Measurements from ENCODE around the gene MS4A4E. TPM values are rescaled to one million over a fixed set of nuclear protein-coding genes. Genes with fewer than 3 reads are reported as not detected.

MS4A4E gene
- total RNA-seq, 1 donor from 2014 or later, result not detected

GRCh38 chr11:60175860-60176275 lies 67.1 kb downstream of the MS4A4E start:
- no peak for TF ChIP-seq CTCF (conservative IDR thresholded peaks at IDR 0.05; ENCODE audit: low read depth, low read length)
- no peak overlapping the region for H3K4me3 ChIP-seq (ENCODE audit: low read depth, low read length)
- no peak for DNase-seq (ENCODE audit: low read depth)

GRCh38 chr11:60172011-60172410 lies 70.9 kb downstream of the MS4A4E start:
- no peak for DNase-seq (ENCODE audit: low read depth)
- H3K4me3 ChIP-seq (ENCODE audit: low read depth, low read length), result no peak overlapping the region

GRCh38 chr11:60170566-60170965 lies 72.4 kb downstream of the MS4A4E start:
- no peak overlapping the region for H3K4me3 ChIP-seq (ENCODE audit: low read depth, low read length)
- TF ChIP-seq CTCF (conservative IDR thresholded peaks at IDR 0.05; ENCODE audit: low read depth, low read length), result no peak
- no peak for DNase-seq (ENCODE audit: low read depth)

More at GRCh38 chr11:60172011-60172410, 70.9 kb downstream of the MS4A4E start:
- TF ChIP-seq CTCF (conservative IDR thresholded peaks at IDR 0.05; ENCODE audit: low read depth, low read length), result no peak

- TF ChIP-seq CTCF (conservative IDR thresholded peaks at IDR 0.05; ENCODE audit: low read depth, low read length), result peak; percentile 49
- H3K4me3 ChIP-seq (ENCODE audit: low read depth, low read length), result no peak overlapping the region
- peak; percentile 42 for DNase-seq (ENCODE audit: low read depth)
Observed at GRCh38 chr11:60169264-60169915, 73.5 kb downstream of the MS4A4E start.

- no peak overlapping the region for H3K4me3 ChIP-seq (ENCODE audit: low read depth, low read length)
- DNase-seq (ENCODE audit: low read depth), result no peak
- TF ChIP-seq CTCF (conservative IDR thresholded peaks at IDR 0.05; ENCODE audit: low read depth, low read length), result no peak
Observed at GRCh38 chr11:60168306-60168705, 74.6 kb downstream of the MS4A4E start.

- DNase-seq (ENCODE audit: low read depth), result no peak
- no peak for TF ChIP-seq CTCF (conservative IDR thresholded peaks at IDR 0.05; ENCODE audit: low read depth, low read length)
- H3K4me3 ChIP-seq (ENCODE audit: low read depth, low read length), result no peak overlapping the region
Observed at GRCh38 chr11:60165951-60166350, 77.0 kb downstream of the MS4A4E start.

- no peak for TF ChIP-seq CTCF (conservative IDR thresholded peaks at IDR 0.05; ENCODE audit: low read depth, low read length)
- no peak for DNase-seq (ENCODE audit: low read depth)
- no peak overlapping the region for H3K4me3 ChIP-seq (ENCODE audit: low read depth, low read length)
Observed at GRCh38 chr11:60165538-60165937, 77.4 kb downstream of the MS4A4E start.

All from epithelial cell of proximal tubule (primary cell).